GM23248 (cell line): Measurements from ENCODE around the gene PTPRN2.

ENCODE experiments used
- EZH2 ChIP-seq: fragments of 200-600 bp; sonication (generic); IDR thresholded peaks from 2 replicates; pipeline ENCODE4 v1.6.1; 2018; ENCODE audit warnings: antibody characterized with exemption, mild to moderate bottlenecking; ENCODE audit not compliant: insufficient read depth, poor library complexity, severe bottlenecking
- EZH2phosphoT487 ChIP-seq: fragments of 200-600 bp; sonication (generic); IDR thresholded peaks from 2 replicates; pipeline ENCODE4 v1.6.1; 2018; ENCODE audit warnings: antibody characterized with exemption, moderate library complexity, mild to moderate bottlenecking, low read depth; ENCODE audit not compliant: insufficient read depth

DNA sequence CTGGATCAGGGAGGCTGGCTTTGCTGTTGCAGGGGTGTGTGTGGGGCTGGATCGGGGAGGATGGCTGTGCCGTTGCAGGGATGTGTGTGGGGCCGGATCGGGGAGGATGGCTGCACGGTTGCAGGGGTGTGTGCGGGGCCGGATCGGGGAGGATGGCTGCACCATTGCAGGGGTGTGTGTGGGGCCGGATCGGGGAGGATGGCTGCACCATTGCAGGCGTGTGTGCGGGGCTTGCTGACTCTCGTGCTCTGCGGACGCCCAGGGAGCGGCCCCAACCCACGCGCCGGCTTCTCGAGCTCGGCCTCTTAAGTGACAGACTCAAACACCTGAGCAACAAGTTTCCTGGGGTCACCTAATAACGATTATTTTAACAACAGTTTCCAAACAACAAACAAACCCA, 732.6 kb downstream of the PTPRN2 start:
- no peak for TF ChIP-seq EZH2phosphoT487
- no peak for TF ChIP-seq EZH2
